LNCAP (cell line): ENCODE data around the gene HNF4A.

Experiments used
- CTCF ChIP-seq: fragments of 450-650 bp; IDR thresholded peaks from 2 replicates; pipeline ENCODE4 v1.5.1; 2017; ENCODE audit warnings: mild to moderate bottlenecking

The HNF4A gene

GRCh38 chr20:44433751-44434538 is 78.4 kb downstream of the HNF4A start:
- TF ChIP-seq CTCF: no peak

- TF ChIP-seq CTCF: no peak
These were observed 80.3 kb downstream of the HNF4A start for GRCh38 chr20:44435630-44436335.

- no peak for TF ChIP-seq CTCF
These were observed 80.9 kb downstream of the HNF4A start for GRCh38 chr20:44436393-44436792.

GRCh38 chr20:44437497-44437896 is 82.0 kb downstream of the HNF4A start:
- TF ChIP-seq CTCF: no peak

GRCh38 chr20:44438782-44439181 is 83.3 kb downstream of the HNF4A start:
- TF ChIP-seq CTCF: no peak

- no peak for TF ChIP-seq CTCF
These were observed 83.8 kb downstream of the HNF4A start for GRCh38 chr20:44439318-44439717.

GRCh38 chr20:44442298-44443070 is 87.0 kb downstream of the HNF4A start:
- no peak for TF ChIP-seq CTCF
